ENCODE measurements around the gene NCOA6. TPM values are rescaled to one million over a fixed set of nuclear protein-coding genes. Genes with fewer than 3 reads are reported as not detected.
"Not testable (repeated sequence)": the region's sequence is repeated elsewhere in the genome, so short reads cannot be mapped to it uniquely, and the experiment has no call there.

Gene NCOA6
- polyA plus RNA-seq, 4 donors: 46.6 to 57.2 (median 50.4) TPM

- DNase-seq (ENCODE audit: low read depth in 4 of 4, low spot score in 3 of 4): no peak
Measured at GRCh38 chr20:34729416-34729815, 96.0 kb downstream of the NCOA6 start.

- DNase-seq (ENCODE audit: low read depth in 4 of 4, low spot score in 3 of 4): no peak
Measured at GRCh38 chr20:34724172-34724571, 101.3 kb downstream of the NCOA6 start.

DNA sequence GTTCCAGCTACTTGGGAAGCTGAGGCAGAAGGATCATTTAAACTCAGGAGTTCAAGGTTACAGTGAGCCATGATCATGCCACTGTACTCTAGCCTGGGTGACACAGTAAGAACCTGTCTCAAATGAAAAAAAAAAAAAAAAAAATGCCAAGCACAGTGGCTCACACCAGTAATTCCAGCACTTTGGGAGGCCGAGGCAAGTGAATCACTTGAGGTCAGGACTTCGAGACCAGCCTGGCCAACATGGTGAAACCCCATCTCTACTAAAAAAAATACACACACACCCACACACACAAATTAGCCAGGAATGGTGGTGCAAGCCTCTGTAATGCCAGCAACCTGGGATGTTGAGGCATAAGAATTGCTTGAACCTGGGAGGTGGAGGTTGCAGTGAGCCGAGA, 102.9 kb downstream of the NCOA6 start:
- not testable (repeated sequence) for DNase-seq (ENCODE audit: low read depth in 4 of 4, low spot score in 3 of 4)

- DNase-seq (ENCODE audit: low read depth in 4 of 4, low spot score in 3 of 4): no peak
Measured at GRCh38 chr20:34720266-34720665, 105.2 kb downstream of the NCOA6 start.

DNA sequence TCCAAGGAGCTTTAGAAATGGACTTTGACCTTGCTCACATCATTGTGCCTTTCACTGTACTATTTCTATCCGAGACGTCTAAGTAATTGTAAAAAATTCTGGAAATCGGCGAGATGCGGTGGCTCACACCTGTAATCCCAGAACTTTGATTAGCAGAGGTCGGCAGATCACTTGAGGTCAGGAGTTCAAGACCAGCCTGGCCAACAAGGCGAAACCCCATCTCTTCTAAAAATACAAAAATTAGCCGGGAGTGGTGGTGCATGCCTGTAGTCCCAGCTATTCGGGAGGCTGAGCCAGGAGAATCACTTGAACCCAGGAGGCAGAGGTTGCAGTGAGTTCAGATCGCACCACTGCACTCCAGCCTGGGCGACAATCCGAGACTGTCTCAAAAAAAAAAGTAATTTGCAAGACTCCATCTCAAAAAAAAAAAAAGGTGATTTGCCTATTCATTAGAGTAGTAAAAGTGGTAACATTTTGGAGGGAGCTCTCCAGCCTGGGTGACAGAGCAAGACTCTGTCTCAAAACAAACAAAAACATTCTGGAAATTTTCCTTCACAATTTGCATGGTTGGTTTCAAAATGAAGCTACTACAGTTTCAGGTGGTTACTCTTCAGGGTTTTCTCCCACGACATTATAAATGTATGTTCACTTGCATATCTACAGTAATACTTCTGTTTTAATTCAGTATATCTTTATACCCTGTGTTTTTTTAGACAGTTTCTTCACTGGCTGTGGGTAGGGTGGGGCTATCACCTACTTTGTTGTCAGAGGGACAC, 106.0 kb downstream of the NCOA6 start:
- not testable (repeated sequence) for DNase-seq (ENCODE audit: low read depth in 4 of 4, low spot score in 3 of 4)

DNA sequence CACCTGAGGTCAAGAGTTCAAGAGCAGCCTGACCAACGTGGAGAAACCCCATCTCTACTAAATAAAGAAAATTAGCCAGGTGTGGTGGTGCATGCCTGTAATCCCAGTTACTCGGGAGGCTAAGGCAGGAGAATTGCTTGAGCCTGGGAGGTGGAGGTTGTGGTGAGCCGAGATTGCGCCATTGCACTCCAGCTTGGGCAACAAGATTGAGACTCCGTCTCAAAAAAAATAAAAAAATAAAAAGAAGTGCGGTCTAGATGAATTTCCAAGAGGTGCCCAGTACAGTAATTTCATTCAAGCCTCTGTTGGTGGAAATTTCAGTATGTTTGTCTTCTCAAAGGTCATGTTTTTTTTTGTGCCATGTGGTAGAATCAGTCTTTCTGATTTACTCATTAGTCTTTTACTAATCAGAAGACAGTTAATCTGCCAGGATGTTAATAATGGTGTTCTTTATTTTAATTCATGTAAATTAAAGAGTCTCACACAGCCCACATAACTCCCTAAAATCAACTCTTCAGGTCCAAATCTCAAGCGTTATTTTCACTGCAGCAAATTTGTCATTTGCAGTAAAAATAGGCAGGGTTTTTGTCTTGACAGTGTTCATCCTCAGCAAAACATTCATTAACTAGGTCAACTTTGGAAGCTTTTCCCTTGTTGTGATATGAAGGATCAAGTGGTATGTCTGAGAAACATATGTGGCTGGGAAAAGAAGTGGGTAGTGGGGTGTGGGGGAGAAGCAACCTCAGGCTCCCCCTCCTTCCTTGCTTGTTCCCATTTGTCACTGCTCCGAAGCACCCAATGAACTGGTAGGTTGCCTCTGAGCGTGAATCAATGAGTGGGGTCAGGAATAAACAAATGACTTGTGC, 108.0 kb downstream of the NCOA6 start:
- DNase-seq (ENCODE audit: low read depth in 4 of 4, low spot score in 3 of 4): no peak

DNA sequence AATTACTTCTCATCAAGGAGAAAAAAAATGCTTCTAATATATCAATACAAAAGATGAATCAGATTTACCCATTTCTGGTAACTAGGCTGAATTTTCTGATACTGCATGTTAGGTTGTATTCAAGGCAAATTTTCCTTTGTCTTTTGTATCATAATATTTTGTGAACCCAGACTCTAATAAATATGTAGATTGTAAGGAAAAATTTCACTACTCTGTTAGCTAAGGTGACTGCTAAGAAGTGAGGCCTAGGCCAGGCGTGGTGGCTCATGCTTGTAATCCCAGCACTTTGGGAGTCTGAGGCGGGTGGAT, 108.6 kb downstream of the NCOA6 start:
- no peak for DNase-seq (ENCODE audit: low read depth in 4 of 4, low spot score in 3 of 4)

GRCh38 chr20:34715384-34715783, 110.1 kb downstream of the NCOA6 start:
- DNase-seq (ENCODE audit: low read depth in 4 of 4, low spot score in 3 of 4): no peak

DNA sequence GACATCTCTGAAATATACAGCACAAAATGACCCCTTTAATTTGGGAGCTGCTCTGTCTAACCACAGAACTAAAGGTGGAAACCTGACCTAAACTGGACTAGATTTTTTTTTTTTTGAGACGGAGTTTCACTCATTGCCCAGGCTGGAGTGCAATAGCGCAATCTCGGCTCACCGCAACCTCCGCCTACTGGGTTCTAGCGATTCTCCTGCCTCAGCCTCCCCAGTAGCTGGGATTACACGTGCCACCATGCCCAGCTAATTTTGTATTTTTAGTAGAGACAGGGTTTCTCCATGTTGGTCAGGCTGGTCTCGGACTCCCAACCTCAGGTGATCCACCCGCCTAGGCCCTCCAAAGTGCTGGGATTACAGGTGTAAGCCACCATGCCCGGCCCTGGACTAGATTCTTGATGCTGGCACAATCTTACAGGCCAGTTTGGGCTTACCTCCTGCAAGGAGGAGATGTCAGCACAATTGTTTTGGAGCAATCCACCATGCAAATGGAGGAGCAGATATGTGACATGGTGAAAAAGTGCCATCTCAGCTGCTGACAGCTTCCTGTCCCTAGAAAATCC, 111.4 kb downstream of the NCOA6 start:
- DNase-seq (ENCODE audit: low read depth in 4 of 4, low spot score in 3 of 4): not testable (repeated sequence)

DNA sequence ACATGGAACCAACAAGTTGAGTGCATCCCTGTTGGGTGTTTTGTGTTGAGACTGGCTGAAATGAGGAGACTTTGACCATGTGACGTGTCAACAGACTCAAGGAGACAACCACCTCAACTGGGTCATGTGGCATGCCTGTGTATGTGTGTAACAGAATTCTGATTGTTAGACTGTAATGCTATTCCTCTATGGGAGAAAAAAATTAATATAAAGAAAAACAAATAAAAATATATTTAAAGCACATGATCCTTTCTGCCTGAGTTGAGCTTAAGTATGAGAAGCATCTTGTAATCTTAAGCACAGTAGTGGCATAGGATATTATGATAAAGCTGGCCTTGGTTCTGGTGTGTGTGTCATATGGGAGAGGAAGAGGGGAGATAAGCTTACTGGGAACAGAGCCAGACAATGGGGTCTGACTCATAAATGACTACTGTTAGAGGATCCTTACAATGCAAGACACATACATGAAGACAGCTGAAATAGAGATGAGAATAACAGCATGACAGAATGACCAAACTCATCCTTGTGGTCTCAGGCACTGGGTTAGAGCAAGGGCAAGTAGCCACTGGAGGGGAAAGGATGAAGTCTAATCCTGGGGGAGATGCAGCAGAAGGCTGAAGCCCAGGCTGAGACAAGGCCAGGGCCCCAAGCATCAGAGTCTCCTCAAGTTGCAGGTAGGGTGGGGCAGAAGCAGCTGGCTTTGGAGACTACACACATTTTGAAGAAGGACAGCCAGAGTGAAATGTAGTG, 112.1 kb downstream of the NCOA6 start:
- no peak for DNase-seq (ENCODE audit: low read depth in 4 of 4, low spot score in 3 of 4)

DNA sequence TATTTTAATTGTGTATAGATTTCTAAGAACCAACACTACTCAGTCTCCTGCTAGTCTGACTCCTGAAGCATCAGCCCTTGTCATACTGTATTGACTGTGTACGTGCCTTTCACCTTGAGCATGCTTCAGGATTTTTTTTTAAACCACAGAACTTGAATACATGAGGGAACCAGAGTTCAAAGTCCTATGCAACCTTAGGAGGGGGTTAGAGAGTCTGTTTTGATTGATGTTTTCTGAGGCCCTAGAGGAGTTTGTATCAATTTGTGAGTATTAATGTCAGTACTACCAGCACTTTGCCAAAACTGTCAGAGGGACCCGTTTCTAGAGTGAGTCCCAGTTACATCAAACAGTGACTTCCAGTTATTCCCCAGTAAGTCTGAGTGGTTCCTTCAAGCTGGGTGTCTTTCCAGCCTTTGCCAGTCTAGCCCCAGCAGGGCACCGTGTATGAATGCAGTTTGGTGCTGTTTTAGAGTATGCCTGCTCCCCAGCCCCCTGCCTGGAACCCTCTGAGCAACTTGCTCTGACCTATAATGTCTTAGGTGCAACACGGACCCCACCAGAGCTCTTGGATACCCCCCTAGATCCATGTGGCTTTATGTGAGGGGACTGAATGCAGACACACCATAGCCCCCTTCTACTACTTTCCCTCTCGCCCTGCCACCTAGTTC, 112.8 kb downstream of the NCOA6 start:
- no peak for DNase-seq (ENCODE audit: low read depth in 4 of 4, low spot score in 3 of 4)

- no peak for DNase-seq (ENCODE audit: low read depth in 4 of 4, low spot score in 3 of 4)
Measured at GRCh38 chr20:34711813-34712430, 113.5 kb downstream of the NCOA6 start.

DNA sequence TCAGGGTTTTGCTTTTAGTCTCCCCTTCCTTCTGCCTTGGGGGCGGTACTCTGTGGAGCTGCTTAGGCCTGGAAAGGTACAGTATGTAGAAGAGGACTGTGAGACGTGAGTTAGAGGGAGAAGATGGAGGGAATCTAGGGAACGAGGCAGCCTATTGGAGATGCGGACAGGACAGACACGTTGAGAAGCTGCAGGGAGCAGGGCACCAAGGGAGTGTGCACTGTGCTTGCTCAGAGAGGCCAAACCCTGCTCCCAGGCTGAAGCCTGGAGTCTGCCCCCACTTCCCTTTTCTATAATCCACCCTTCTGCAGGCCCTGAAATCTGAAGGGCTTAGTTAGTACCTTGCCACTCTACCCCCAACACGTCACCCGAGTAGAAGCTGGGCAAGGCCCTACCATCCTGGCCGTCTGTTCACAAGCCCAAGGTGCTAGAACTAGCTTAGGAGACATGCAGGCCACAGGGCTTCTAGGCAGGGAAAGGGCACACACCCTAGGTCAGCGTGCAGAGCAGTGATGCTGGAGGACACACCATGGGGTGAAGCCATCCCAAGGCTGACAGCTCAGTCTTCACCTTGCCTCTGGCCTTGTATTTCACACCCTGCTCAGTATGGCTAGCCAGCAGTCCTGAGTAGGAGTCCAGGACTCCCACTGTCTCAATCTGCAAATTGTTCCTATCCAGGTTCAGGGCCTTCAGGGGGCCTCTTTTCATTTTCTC, 114.4 kb downstream of the NCOA6 start:
- DNase-seq (ENCODE audit: low read depth in 4 of 4, low spot score in 3 of 4): no peak

DNA sequence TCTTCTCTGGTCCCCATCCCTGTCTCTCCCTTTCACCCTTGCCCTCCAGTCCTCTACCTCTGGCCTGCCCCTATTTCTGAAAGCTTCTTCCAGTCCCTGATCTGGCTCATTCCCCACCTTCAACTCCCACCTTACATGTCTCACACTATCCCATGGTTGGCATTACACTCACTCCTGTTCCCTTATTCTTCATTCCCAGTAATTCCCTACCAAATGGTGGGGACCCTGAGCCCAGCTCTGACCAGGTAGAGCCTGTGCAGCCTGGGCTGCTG, 114.9 kb downstream of the NCOA6 start:
- DNase-seq (ENCODE audit: low read depth in 4 of 4, low spot score in 3 of 4): no peak

GRCh38 chr20:34709831-34710567, 115.5 kb downstream of the NCOA6 start:
- no peak for DNase-seq (ENCODE audit: low read depth in 4 of 4, low spot score in 3 of 4)

GRCh38 chr20:34709044-34709830, 116.2 kb downstream of the NCOA6 start:
- peak in 3 of 4 donors; percentile 62 to 71 (median 65) for DNase-seq (ENCODE audit: low read depth in 4 of 4, low spot score in 3 of 4)

DNA sequence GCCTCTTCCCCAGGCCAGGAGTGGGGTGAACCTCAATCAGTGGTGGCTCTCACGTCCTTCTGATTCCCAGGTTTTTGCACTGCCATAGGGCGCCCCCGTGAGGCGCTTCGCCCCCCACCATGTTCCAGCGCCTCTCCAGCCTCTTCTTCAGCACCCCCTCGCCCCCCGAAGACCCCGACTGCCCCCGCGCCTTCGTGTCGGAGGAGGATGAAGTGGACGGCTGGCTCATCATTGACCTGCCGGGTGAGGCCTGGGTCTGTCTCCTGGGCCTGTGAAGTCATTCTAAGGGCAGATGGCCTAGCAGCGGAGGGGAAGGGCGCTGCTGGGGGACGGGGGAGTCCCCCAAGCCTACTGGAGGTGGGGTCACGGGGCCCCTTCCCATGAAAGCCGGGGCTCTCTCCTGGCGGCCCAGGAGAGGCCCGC, 116.8 kb downstream of the NCOA6 start:
- no peak for DNase-seq (ENCODE audit: low read depth in 4 of 4, low spot score in 3 of 4)
